T-helper 1 cell (primary cell): Measurements from ENCODE around the gene CTBP1.
"Not testable (repeated sequence)": the region's sequence is repeated elsewhere in the genome, so short reads cannot be mapped to it uniquely, and the experiment has no call there.

Source experiments
- DNase-seq, 5 donors: peaks; one replicate each; pipeline ENCODE4 v3.0.0-alpha.2; 2012 to 2020
- total RNA-seq, 4 donors: gene quantifications; one replicate each; lab custom pipeline; 2026; lab: John Stamatoyannopoulos, UW

Gene CTBP1
- total RNA-seq = 139 to 182 (median 164) reads per million in 4 donors

DNA sequence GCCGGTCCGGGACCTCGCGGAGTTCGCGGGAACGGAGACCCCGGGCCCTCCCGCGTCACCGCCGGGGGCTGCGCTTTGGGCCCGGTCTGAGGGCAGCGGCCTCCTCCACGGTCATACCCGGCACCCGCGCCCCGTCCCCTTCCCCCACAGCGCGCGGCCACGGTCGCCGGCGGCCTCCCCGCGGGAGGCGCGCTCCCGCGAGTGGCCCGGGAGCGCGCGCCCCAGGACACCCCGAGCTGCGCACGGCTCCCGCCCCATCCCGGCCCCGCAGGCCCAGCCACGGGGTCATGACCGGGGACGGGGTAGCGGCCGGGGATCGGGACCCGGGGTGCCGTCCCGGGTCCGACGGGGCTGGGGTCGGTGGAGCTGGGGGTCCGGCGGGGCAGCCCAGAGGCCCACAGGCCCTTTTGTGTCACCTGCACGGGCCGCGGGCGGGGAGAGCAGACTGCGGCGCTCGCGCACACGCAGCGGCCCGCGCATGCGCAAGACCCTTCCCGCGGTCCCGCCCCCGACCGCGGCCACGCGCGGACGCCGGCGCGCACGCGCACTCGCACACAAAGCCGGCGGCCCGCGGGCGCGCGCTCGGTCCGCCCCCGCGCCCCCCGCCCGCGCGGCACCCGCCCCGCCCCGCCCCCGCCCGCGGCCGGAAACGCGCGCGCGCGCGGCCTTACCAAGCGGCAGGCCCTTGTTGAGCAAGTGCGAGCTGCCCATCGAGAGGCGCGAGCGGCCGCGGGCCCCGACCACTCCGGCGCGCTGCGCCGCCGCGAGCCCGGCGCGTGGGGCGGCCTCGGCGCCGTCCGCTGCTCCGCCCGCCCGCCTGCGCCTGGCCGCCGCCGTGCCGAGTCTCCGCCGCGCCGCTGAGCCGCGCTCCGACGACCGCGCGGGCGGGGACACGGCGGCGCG lies at the start of gene CTBP1:
Gene CTBP1 (minus strand): TSS at position 886 of the 903 bp plus-strand sequence. CDS start 7,799 bp downstream, outside the sequence.
- DNase-seq = peak; percentile 75 to 93 (median 77)

DNA sequence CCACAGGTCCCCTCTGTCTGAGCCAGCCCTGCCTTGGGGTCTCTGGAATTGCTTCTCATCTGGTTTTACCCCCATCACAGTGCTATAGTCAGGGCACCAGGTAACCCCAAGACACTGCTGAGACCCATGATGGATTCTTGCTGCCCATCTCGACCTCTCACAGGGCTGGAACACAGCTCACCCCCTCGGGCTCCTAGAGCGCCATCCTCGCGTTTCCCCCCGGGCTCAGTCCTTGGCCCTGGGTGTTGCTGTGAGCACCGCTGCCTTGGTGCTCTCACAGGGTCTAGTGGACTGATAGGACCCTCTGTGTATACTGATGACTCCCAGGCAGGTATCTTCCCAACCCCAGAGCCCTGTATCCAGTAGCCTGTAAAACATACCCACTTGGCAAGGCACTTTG lies 49.5 kb upstream of the CTBP1 start:
- no peak for DNase-seq

DNA sequence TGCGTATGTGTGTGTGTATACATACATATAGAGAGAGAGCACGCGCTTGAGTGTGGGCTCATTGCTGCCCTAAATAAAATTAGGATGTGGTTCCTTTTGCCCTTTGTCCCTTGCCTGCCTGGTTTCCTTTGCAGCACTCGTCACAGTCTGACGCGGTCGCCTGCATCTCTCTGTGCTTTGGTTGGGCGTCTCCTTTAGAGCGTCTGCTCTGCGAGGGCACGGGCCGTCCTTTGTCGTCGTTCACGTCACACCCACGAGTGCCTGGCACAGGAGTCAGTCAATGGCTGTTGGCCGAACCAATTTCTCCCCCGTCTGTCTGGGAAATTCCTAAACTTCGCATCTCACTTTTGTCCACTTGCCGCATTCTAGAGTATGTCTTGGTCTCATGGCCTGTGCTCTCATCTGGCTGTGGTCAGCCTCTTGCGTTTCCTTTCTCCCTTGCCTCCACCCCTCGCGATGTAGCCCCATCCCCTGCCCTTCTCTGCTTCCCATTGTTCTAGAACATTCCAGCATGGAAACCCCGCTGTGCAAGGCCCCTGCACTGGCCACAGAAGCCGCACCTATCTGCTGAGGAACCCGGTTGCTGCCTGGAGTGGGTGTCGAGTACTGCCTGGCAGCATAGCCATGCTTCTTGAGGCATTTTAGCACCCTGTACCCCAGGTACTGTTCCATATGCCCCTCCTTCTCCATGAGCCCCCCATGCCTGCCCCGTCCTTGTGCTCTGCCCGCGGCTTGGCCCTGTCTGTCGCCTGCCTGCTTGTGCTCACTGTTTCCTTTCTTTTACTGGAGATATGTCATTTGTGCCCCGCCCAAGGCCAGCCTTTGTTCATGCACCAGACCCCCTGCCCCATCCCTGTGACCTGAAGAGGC lies 48.8 kb upstream of the CTBP1 start:
- DNase-seq = no peak

DNA sequence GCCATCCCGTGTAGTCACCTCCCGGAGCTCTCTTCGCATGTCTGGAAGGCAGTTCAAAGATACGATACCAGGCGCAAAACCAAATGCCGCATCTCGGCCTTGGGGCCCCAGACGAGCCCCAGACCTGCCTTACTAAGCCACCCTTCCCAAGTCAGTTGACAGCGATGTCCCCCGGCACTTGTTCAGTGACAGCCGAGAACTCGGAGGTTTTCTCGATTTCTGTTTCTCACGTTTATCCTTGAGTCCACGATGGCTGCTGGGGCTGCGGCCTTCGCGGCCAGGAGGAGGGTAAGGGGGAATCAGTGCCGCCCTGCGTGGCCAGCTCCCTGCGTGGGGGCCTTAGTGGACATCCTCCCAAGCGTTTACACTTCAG lies 48.1 kb upstream of the CTBP1 start:
- DNase-seq = no peak

DNA sequence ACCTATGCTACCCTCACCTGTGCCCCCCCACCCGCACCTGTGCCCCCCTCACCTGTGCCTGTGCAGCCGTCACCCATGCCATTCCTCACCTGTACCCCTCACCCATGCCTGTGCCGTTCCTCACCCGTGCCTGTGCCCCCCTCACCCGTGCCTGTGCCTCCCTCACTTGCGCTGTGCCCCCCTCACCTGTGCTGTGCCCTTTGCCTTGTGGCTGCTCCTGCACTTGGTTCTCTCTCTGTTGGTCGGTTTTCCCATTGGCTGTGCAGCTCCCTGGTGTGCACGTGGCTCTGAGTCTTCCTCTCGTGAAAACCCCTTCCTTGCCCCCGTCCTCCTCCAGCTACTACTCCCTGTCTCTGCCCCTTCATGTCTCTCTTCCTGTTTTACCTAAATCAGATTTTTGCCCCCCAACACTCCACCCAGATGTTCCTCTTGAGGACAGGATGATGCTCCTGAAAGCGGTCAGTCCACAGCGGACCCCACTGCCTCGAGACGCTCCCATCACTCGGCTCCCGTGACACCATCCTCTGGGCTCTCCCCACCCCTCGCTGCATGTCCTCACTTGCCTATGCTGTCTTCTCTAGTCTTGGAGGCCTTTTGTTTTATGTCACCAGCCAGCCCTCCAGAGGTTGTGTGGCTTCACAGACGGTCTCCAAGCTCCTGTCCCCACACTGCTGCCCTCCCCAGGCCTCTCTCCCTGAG lies 47.5 kb upstream of the CTBP1 start:
- no peak for DNase-seq

DNA sequence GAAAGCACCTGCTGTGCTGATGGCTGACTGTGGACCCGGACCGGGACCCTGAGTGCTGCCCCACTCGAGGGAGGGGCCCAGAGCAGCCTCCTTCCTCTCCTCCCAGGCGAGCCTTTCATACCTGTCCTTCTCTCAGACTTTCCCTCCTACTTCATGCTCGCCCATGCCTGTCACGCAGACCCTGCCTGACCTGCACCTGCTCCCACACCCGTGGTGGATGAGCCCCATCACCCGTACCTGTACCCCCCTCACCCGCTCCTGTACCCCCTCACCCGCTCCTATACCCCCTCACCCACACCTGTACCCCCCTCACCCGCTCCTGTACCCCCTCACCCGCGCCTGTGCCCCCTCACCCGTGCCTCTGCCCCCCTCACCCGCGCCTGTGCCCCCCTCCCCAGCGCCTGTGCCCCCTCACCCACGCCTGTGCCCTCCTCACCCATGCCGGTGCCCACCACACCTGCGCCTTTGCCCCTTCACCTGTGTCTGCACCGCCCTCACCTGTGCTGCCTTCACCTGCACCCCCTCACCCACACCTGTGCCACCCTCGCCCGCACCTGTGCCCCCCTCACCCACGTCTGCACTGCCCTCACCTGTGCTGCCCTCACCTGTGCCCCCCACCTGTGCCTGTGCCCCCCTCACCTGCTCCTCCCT lies 46.6 kb upstream of the CTBP1 start:
- no peak for DNase-seq

DNA sequence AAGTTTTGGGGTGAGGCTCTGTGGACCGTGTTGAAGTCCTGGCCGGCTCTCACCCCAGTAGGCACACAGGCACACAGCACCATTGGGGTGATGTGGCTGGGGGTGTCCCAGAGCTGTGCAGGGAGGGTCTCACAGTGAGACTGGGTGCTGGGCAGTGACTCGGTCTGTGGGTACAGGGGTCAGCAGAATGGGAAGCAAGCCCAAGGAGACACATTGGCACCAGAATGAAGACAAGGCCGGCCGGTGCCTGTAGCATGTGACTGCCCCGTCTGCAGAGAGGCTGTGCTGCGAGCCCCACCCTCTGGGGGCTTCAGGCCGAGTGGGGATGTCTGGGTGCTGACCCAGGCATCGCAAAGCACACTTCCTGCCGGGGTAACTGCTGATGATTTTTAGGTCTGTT lies 46.0 kb upstream of the CTBP1 start:
- DNase-seq = no peak

DNA sequence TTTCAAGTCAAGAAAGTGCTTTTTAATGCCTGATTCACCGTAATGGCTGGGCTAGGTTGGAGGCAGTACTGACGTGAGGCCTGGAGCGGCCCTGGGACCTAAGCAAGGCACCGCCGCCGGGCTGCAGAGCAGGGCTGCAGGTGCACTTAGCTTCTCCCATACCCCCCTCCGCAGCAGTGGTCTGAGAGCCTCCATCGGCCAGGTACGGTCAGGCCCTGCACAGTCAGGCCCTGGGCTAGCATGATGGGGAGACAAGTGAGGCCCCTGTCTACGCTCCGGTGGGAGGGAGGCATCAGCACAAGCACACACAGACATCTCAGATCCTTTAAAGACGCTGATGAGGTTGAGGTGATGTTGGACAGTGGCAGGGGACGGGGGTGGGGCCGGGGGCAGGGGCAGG lies 45.5 kb upstream of the CTBP1 start:
- DNase-seq = no peak

DNA sequence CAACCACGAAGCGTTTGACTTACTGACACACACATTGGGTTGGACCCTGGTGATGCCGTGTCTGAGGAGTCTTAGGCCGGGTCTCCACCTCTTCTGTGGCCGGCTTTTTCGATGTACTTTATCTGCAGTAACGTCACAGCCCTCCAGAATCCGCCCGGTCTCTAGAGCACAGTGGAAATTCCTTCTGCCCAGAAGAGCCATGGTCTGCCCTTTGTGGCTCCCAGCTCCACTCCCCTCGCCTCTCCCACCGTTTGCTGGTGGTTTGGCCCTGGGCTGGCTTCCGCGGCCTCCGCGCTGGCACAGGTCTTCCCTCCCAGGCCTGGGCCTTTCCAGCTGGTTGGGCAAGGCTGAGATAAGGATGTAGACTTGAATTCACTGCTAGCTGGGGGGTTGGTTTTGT lies 45.1 kb upstream of the CTBP1 start:
- DNase-seq = no peak

DNA sequence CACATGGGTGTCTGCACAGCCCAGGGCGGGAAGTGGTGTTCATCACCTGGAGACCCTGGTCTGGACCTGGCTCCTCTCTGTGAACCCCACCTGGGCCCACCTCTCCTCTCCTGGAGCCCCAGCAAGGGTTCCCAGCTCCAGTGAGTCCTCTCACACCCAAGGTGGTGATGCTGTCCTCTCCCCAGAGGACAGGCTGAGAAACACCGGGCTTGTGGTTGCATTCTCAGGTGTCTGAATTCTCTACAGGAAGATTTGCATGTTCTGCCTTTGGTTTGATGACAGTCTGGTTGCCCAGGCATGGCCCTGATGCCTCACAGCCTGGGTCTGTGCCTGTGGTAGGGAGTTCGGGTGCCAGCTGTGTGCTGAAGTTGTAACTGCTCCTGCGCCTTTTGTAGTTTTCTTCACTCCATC lies 44.6 kb upstream of the CTBP1 start:
- DNase-seq = no peak

DNA sequence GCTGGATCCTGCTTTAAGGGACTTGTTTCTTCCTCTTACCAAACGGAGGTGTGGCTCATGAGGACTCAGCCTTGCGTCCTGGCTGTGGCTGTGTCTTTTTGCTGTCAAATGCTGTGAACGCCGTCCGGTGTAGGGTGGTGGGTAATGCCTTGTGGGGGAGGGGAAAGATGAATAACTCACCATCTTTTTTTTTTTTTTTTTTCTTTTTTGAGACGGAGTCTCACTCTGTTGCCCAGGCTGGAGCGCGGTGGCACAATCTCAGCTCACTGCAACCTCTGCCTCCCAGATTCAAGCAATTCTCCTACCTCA lies 43.7 kb upstream of the CTBP1 start:
- DNase-seq = not testable (repeated sequence)

DNA sequence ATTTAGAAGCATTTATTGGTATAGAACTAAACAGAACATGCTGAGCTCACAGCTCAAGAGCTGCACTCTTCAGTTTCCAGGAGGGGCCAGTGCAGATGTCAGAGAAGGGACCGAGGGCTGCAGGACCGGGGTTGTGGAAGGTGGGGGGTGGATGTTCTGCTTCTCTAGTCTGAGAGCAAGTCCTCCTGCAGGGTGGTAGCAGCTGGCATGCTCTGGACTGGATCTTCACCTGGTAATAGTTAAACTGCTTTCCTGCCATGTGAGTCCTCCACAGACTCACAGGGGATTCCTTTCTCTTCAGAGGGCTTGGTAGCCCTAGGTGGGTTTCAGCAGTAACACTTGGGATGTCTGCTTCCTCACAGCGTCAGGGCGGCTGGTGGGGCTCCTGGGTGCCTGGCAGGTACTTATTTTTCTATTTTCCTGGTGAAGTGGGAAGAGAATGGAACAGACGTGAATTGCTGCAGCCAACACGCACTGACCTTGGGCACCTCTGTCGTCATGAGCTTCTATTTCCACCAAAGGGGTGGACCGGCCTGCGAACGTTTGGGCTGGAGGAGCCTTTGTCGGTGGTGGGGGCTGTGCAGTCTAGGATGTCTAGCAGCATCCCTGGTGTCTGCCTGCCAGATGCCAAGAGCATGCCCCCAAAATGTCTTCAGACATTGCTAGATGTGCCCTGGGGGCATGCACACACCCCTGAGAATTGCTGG lies 43.2 kb upstream of the CTBP1 start:
- no peak for DNase-seq

DNA sequence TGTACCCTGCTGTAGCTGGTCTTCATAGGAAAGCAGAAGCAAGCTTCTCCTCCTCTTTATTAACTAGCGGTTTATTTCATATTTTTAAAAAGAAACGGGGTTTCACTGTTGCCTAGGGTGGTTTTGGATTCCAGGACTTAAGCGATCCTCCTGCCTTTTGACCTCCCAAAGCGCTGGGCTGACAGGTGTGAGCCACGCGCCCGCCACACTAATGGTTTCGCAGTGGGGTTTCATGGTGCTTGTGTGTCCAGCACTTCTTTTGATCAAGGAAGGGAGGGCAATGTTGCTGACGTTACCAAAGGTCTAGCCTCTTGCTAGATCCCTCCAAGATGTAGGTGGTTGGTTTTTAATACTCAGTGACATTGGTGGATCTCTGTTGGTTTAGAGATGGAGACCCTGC lies 42.2 kb upstream of the CTBP1 start:
- no peak for DNase-seq

DNA sequence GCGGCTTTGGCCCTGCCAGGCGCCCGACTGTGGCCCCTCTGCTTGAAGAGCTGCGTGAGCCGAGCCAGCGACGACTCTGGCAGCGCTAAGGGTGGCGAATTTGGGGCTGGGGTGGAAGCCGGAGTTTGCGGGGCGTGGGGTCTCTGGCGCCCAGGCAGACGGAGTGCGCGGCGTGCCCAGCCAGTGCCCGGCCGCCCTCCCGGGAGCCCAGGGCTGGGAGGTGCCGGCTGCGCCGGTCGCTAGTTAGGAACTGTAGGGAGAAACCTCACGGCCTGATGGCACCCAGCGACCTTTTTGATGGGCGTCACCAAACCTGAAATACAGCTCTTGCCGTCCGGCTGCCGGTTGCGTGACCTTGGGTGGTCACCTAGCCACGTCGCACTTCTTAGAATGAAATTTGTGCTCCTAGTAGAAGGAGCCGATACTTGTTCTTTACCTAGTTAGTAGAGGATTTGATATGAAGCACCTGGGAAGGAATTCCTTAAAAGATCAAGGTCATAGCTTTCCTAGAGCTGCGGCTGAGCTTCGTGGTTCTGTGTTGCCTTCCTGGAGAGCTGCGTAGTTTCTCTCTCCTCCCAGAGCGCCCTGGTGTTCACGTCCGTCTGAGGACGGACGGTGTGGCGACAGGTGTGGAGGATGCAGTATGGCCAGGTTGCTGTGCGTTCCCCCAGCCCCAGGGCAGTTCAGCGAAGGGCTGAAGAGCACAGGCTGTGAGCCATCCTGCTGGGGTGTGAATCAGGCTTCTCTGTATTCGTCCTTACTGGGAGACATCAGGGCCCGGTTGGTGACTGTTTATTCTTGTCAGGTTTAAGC lies 41.4 kb upstream of the CTBP1 start:
- no peak for DNase-seq

DNA sequence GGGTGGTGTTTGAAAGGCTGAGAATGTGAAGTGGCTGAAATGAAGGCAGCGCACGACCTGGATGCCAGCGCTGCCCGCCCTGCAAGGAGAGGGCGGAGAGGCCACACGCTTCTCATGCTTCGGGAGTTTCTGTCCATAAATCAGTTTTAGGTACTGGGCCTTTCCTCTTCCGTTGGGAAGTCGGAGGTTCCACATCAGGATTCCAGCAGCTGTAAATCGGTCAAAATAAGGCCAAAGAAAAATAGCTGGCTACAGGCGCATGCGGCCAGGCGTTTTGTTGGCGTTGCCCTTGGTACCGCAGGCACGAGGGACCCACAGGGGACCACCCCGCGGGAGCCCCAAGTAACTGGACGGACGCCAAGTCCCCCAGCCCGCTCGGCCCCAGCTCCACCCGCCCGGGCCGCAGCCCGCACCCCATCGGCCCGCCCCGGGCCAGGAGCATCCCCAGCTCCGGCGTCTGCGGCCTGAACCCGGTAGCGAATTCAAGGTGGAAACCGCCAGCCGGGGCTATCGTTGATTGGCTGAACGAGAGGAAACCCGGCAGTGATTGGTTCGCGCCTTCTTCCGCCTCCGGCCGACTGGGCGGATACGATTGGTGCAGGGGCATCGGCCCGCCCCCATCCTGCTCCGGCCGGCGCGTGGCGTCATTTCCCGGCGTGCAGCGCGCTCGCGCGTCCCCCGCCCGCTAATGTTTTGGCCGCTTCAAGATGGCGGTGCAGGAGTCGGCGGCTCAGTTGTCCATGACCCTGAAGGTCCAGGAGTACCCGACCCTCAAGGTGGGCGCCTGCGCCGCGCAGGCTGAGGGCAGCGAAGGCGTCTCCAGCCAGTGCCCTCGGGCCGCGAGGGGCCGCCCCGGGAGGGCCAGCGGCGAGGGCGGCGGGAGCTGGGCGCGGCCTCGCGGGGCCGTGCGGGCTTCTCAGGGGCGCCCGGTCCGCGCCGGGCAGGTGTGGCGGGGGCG lies 40.6 kb upstream of the CTBP1 start, which contains the start of gene MAEA:
Gene MAEA (plus strand): TSS at position 685 of the 958 bp plus-strand sequence. CDS start 23 bp downstream, at position 708.
- DNase-seq = peak; percentile 90 to 97 (median 95)

DNA sequence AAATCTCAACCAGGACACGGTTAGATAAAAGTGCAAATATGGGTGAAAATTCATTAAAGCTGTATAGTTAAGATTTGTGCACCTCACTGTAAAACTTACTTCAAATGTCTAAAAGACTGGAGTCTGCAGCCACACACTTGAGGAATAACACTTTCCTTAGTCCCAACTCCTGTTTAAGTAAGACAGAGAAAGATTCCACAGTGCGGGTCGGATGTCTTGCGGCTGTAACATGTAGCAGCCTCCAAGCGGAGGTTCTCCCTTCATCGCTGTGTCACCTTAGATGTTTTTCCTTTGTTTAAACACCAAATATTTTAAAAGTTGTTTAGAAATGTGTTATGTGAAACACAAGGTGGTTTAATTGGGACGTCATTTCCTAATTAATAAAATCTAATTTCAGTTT lies 39.9 kb upstream of the CTBP1 start:
- DNase-seq = no peak

DNA sequence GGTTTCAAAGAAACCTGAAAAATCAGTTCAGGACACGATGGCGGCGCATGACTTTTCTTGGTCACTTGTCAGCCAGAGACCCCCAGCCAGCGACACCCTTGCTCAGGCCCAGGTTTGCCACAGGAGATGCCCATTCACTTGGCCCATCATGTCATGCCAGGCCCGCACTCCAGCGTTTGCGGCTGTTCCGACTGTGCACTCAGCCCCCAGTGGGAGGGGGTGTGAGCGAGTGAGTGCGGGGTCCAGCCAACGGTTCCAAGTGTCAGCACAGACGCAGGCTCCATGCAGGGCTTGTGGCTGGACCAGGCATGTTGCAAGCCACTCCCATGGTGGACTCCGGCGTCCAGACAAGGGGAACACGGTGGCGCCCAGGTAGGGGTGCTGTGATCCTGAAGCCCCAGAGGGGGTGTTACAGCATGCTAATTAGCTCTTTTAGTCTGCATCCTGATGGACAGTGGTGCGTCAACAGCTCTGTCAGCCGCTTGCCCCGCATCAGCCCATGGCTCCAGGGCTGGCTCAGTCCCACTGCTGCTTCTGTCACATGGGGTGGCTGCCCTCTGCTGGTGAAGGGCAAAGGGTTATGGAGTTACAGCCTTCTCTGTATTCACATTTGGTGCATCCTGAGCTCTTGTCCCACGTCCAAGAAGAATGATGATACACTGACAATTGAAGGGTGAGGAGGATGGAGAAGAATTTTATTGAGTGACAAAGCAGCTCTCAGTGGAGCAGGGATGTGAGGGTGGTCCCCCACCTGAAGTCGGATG lies 37.0 kb upstream of the CTBP1 start:
- peak in 2 of 5 donors; percentile 28 to 39 for DNase-seq

DNA sequence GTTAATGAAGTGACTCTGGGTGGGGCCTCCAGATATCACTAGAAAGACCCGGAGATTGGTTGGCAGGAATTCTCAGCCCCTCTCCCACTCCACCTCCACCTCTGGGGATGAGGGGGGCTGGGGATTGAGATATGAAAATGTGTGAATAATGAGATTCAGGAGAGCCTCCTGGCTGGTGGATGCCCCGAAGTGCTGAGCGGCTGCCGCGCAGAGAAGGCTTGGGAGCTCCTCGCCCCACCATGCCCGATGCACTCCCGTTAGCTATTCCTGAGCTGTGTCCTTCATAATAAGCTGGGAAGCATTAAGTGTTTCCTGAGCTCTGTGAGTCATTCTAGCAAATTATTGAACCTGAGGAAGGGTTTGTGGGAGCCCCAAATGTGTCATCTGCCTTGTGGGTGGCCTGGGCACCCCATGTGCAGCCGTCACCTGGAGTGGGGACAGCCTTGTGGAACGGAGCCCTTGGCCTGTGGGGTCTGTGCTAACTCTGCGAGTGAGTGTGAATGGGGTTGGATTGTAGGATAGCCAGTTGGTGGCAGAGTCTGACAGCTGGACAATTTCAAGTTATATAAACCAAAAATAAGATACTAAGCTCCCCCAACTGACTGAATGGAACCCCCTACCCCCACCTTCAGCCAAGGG lies 36.3 kb upstream of the CTBP1 start:
- no peak for DNase-seq
